ENCODE data around the gene LPAR5.

- TF ChIP-seq EZH2 (IDR thresholded peaks at IDR 0.05; ENCODE audit: low read depth) (no peak), CTCF (conservative IDR thresholded peaks at IDR 0.05) (peak; percentile 59)
Measured at GRCh38 chr12:6667559-6668210, 31.9 kb upstream of the LPAR5 start.

All from PC-9 (cell line).